Measurements from ENCODE around the gene KRT82.

Gene KRT82

GRCh38 chr12:52355176-52355575 is 51.0 kb downstream of the KRT82 start:
- no peak for TF ChIP-seq CTCF (IDR thresholded peaks at IDR 0.05; ENCODE audit: low read depth, low read length)
- H3K4me3 ChIP-seq (ENCODE audit: low read depth, low read length) = no peak overlapping the region

- no peak for TF ChIP-seq CTCF (IDR thresholded peaks at IDR 0.05; ENCODE audit: low read depth, low read length)
- H3K4me3 ChIP-seq (ENCODE audit: low read depth, low read length) = no peak overlapping the region
Observed at GRCh38 chr12:52354200-52354599, 51.9 kb downstream of the KRT82 start.

GRCh38 chr12:52353766-52354165 is 52.4 kb downstream of the KRT82 start:
- H3K4me3 ChIP-seq (ENCODE audit: low read depth, low read length) = no peak overlapping the region
- TF ChIP-seq CTCF (IDR thresholded peaks at IDR 0.05; ENCODE audit: low read depth, low read length) = no peak

- TF ChIP-seq CTCF (IDR thresholded peaks at IDR 0.05; ENCODE audit: low read depth, low read length) = no peak
- no peak overlapping the region for H3K4me3 ChIP-seq (ENCODE audit: low read depth, low read length)
Observed at GRCh38 chr12:52352951-52353350, 53.2 kb downstream of the KRT82 start.

GRCh38 chr12:52351196-52352059 is 54.7 kb downstream of the KRT82 start:
- no peak for TF ChIP-seq CTCF (IDR thresholded peaks at IDR 0.05; ENCODE audit: low read depth, low read length)
- H3K4me3 ChIP-seq (ENCODE audit: low read depth, low read length) = no peak overlapping the region

- no peak overlapping the region for H3K4me3 ChIP-seq (ENCODE audit: low read depth, low read length)
- TF ChIP-seq CTCF (IDR thresholded peaks at IDR 0.05; ENCODE audit: low read depth, low read length) = no peak
Observed at GRCh38 chr12:52350786-52351185, 55.3 kb downstream of the KRT82 start.

- H3K4me3 ChIP-seq (ENCODE audit: low read depth, low read length) = no peak overlapping the region
- TF ChIP-seq CTCF (IDR thresholded peaks at IDR 0.05; ENCODE audit: low read depth, low read length) = no peak
Observed at GRCh38 chr12:52350021-52350620, 56.0 kb downstream of the KRT82 start.

Measured in WI38 (cell line).